Kidney epithelial cell (primary cell): ENCODE data around the gene C14orf132. TPM values are rescaled to one million over a fixed set of nuclear protein-coding genes. Genes with fewer than 3 reads are reported as not detected.

ENCODE experiments used
- DNase-seq: peaks from one replicate; pipeline ENCODE4 v3.0.0-alpha.2; 2010; ENCODE audit warnings: low read depth
- H3K27me3 ChIP-seq: 2 replicates; pipeline ENCODE4 v1.6.0; 2011; ENCODE audit warnings: low read length; ENCODE audit not compliant: control insufficient read depth, insufficient read depth
- H3K36me3 ChIP-seq: 2 replicates; pipeline ENCODE4 v1.5.1; 2011; ENCODE audit warnings: low read length; ENCODE audit not compliant: control insufficient read depth, insufficient read depth
- H3K4me3 ChIP-seq: 2 replicates; pipeline ENCODE4 v1.5.1; 2011; ENCODE audit warnings: low read depth, mild to moderate bottlenecking, control low read depth, low read length
- CTCF ChIP-seq: IDR thresholded peaks from 2 replicates; pipeline ENCODE4 v1.5.1; 2011; ENCODE audit warnings: mild to moderate bottlenecking, moderate library complexity, low read length, control low read depth, inconsistent platforms; ENCODE audit not compliant: insufficient read depth, poor library complexity, severe bottlenecking
- total RNA-seq: library from RNA; depleted of rRNA; stranded (reverse); fragments of >200 nt; gene quantifications from 2 replicates; pipeline ENCODE4 v1.2.3, GENCODE V29; 2015

C14orf132 gene
- total RNA-seq, 1 donor from 2014 or later: 8.4 TPM

DNA sequence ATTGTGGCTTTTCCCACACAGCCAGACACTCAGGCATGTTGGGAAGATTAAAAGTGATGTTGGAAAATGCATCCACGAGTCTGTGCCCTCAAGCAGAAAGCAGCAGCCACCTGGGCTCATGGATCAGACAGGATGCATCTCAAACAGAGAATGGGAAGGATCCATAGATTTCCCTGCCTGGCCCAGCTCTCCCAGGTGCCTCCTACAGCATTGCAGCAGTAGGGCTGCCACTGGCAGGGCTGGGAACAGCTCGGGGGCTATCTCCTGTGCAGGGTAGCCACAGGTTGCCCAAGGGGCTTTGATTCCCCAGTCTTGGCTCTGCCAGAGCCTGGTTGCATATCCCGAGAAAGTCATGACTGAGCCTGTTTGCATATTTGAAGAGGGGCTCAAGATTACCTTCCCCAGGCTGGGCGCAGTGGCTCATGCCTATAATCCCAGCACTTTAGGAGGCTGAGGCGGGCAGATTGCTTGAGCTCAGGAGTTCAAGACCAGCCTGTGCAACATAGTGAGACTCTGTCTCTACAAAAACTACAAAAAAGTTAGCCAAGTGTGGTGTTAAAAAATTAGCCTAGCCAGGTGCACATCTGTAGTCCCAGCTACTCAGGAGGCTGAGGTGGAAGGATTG is 19.5 kb downstream of the C14orf132 start:
- no peak for TF ChIP-seq CTCF
- H3K4me3 ChIP-seq: no peak overlapping the region
- H3K27me3 ChIP-seq: no peaks in the 10 kb centered on the region
- no peak for DNase-seq
- H3K36me3 ChIP-seq: no peaks in the 10 kb centered on the region

DNA sequence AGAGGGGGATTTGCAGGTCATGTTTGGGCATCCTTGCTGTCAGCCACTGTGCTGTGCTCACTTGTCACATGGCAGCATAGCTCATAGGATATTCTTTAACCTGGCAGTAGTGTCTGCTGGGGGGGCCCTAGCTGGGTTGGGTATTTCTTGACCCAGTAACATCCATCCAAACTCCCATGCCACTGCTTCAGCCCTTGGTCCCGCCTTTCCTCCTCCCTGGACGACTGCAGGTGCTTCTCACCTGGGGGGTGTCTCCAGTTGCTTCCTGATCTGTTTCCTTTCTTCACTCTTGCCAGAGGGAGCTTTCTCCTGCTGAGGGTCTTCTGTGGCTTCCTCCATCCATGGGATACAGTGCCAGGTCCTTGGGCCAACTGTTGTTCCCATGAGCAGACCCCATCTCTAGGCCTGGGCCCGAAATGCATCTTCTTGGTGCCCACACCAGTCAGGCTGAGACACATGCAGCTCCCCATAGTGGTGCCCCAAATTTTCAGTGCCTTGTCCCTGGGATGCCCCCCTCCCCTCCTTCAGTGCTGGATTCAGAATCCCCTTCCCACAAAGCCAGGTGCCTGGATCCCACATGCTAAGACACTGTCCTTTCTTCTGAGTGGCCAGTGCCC is 20.5 kb downstream of the C14orf132 start:
- Histone ChIP-seq H3K36me3 (no peaks in the 10 kb centered on the region), H3K4me3 (no peak overlapping the region), H3K27me3 (no peaks in the 10 kb centered on the region)
- no peak for DNase-seq
- no peak for TF ChIP-seq CTCF

DNA sequence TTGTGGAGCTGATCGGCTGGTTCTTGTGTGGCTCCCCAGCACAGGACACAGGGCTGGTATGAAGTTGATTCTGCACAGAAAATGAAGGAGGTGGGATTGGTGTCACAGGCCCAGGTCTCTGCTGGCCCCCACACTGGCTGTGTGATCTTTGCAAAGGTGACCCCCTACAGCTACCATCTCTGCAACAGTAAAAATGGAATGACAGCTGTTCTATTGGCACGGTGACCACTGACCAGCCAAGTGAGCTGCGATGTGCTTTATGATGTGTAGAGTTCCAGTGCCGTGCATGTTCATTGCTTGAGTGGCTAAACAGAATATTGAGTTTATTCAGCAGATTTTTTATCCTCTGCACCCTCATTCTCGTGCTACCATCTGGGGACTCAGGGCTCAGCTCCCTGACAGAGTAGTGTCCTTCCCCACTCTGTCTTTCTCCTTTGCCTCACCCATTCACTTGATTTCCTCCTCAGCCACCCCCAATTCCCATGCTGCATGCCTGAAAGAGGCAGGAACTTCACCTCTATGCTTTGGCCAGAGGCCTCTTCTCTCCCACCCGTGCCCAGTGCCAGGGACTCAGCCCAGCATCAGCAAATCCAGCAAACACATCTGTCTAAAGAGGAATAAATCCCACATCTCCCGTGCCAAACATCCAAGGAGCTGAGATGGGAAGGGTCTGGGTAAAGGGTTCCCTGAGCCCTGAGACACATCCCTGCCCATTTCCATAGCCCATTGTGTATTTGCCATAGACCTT is 21.2 kb downstream of the C14orf132 start:
- H3K4me3 ChIP-seq: no peak overlapping the region
- H3K27me3 ChIP-seq: no peaks in the 10 kb centered on the region
- H3K36me3 ChIP-seq: no peaks in the 10 kb centered on the region
- DNase-seq: no peak
- no peak for TF ChIP-seq CTCF

DNA sequence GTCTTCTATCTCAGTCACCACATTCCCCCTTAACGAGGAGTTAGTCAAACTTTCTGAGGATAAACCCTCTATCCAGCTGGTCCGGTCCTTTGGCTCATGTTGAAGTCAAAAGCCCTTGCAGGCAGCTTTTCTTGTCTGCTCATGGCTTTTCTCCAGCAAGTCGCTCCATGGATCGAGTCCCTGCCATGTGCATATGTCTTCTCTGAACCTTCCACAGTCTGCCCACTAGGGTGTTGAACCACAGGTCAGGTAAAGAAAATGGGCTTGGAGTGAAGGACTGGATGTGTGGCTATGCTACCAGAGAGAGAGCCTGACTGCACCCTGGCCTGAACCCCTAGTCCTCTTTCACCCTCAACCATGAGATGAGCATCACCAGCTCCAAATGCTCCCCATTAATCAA is 22.8 kb downstream of the C14orf132 start:
- no peak overlapping the region for H3K4me3 ChIP-seq
- H3K36me3 ChIP-seq: no peaks in the 10 kb centered on the region
- DNase-seq: no peak
- H3K27me3 ChIP-seq: no peaks in the 10 kb centered on the region
- no peak for TF ChIP-seq CTCF

GRCh38 chr14:96062506-96062905 is 23.3 kb downstream of the C14orf132 start:
- Histone ChIP-seq H3K4me3 (no peak overlapping the region), H3K36me3 (no peaks in the 10 kb centered on the region), H3K27me3 (no peaks in the 10 kb centered on the region)
- no peak for DNase-seq
- TF ChIP-seq CTCF: no peak
